NCI-H2081 (cell line): Measurements from ENCODE around the gene OSBPL5.

ENCODE experiments used
- DNase-seq, 2 experiments: peaks; one replicate each; lab custom pipeline; 2025; lab: John Stamatoyannopoulos, UW

OSBPL5 gene

GRCh38 chr11:3148990-3149851 is 15.9 kb downstream of the OSBPL5 start:
- no peak for DNase-seq

- no peak for DNase-seq
Observed at GRCh38 chr11:3148255-3148989, 16.7 kb downstream of the OSBPL5 start.

- DNase-seq = no peak
Observed at GRCh38 chr11:3147626-3148025, 17.5 kb downstream of the OSBPL5 start.

- DNase-seq = no peak
Observed at GRCh38 chr11:3147257-3147619, 17.9 kb downstream of the OSBPL5 start.

- no peak for DNase-seq
Observed at GRCh38 chr11:3146612-3147256, 18.4 kb downstream of the OSBPL5 start.

- DNase-seq = no peak
Observed at GRCh38 chr11:3145206-3145520, 19.9 kb downstream of the OSBPL5 start.

GRCh38 chr11:3144296-3145205 is 20.6 kb downstream of the OSBPL5 start:
- no peak for DNase-seq

- DNase-seq = no peak
Observed at GRCh38 chr11:3143136-3143880, 21.8 kb downstream of the OSBPL5 start.

GRCh38 chr11:3140291-3140603 is 24.9 kb downstream of the OSBPL5 start:
- no peak for DNase-seq

GRCh38 chr11:3139481-3140290 is 25.4 kb downstream of the OSBPL5 start:
- DNase-seq = no peak

- DNase-seq = no peak
Observed at GRCh38 chr11:3139086-3139440, 26.0 kb downstream of the OSBPL5 start.

- DNase-seq = no peak
Observed at GRCh38 chr11:3138178-3139085, 26.7 kb downstream of the OSBPL5 start.

- no peak for DNase-seq
Observed at GRCh38 chr11:3137486-3138177, 27.5 kb downstream of the OSBPL5 start.

GRCh38 chr11:3136546-3137455 is 28.3 kb downstream of the OSBPL5 start:
- DNase-seq = no peak

- no peak for DNase-seq
Observed at GRCh38 chr11:3135481-3136440, 29.3 kb downstream of the OSBPL5 start.

- DNase-seq = no peak
Observed at GRCh38 chr11:3134651-3135480, 30.2 kb downstream of the OSBPL5 start.
